GM18951 (cell line): ENCODE data around the gene RHBDL1.
A peak's percentile ranks its signal among the peaks of the same experiment; 100 is the strongest.

ENCODE experiments used
- POLR2A ChIP-seq: IDR thresholded peaks from 4 replicates; pipeline ENCODE4 v1.6.1; 2011; ENCODE audit warnings: mild to moderate bottlenecking; ENCODE audit not compliant: insufficient read length, insufficient read depth; ENCODE audit errors: extremely low read depth
- in situ Hi-C: fragments of 300-500 bp; cut with MboI; formaldehyde crosslinking; loops from one replicate; pipeline ENCODE4 v1.12.0; 2022; ENCODE audit warnings: low sequenced_read_pairs, mixed read lengths, inconsistent platforms; ENCODE audit not compliant: unreplicated experiment

The RHBDL1 gene

GRCh38 chr16:716768-717325, 41.4 kb downstream of the RHBDL1 start:
- TF ChIP-seq POLR2A = no peak
- in situ Hi-C loops = loop anchor here (10.0 kb wide), 1 partner anchor 68 kb away; the partner anchor contains the start of genes CHTF18 and RPUSD1

GRCh38 chr16:717450-718245, 42.2 kb downstream of the RHBDL1 start:
- peak; percentile 16 for TF ChIP-seq POLR2A
- in situ Hi-C loops = loop anchor here (10.0 kb wide), 1 partner anchor 67 kb away; the partner anchor contains the start of genes CHTF18 and RPUSD1

- in situ Hi-C loops = loop anchor here (10.0 kb wide), 1 partner anchor 66 kb away; the partner anchor contains the start of genes CHTF18 and RPUSD1
- no peak for TF ChIP-seq POLR2A
Observed at GRCh38 chr16:718389-718788, 42.9 kb downstream of the RHBDL1 start.

- in situ Hi-C loops = loop anchor here (10.0 kb wide), 1 partner anchor 66 kb away; the partner anchor contains the start of genes CHTF18 and RPUSD1
- no peak for TF ChIP-seq POLR2A
Observed at GRCh38 chr16:718922-719321, 43.5 kb downstream of the RHBDL1 start.

- no peak for TF ChIP-seq POLR2A
- in situ Hi-C loops = loop anchor here (10.0 kb wide), 1 partner anchor 65 kb away; the partner anchor contains the start of genes CHTF18 and RPUSD1
Observed at GRCh38 chr16:719815-720446, 44.5 kb downstream of the RHBDL1 start.

- no peak for TF ChIP-seq POLR2A
- in situ Hi-C loops = no loop called here
Observed at GRCh38 chr16:720447-720989, 45.0 kb downstream of the RHBDL1 start.

- in situ Hi-C loops = no loop called here
- TF ChIP-seq POLR2A = peak; percentile 99
Observed at GRCh38 chr16:720990-721764, 45.7 kb downstream of the RHBDL1 start, which contains the start of gene ANTKMT. TSS of gene ANTKMT (plus strand) at chr16:721146. CDS start at chr16:721275, 129 bp downstream.

- in situ Hi-C loops = no loop called here
- TF ChIP-seq POLR2A = no peak
Observed at GRCh38 chr16:721765-722540, 46.5 kb downstream of the RHBDL1 start.

- in situ Hi-C loops = no loop called here
- TF ChIP-seq POLR2A = no peak
Observed at GRCh38 chr16:722835-723633, 47.6 kb downstream of the RHBDL1 start.

- TF ChIP-seq POLR2A = no peak
- in situ Hi-C loops = no loop called here
Observed at GRCh38 chr16:723695-724094, 48.2 kb downstream of the RHBDL1 start.
